Suprapubic skin (tissue), 4 donors: ENCODE data around the gene THNSL1. TPM values are rescaled to one million over a fixed set of nuclear protein-coding genes. Genes with fewer than 3 reads are reported as not detected.

ENCODE experiments used
- DNase-seq, 2 donors: peaks; one replicate each; pipeline ENCODE4 v3.0.0-alpha.2; 2019; ENCODE audit warnings: low spot score in 2 of 2
- H3K27ac ChIP-seq: fragments of 200-600 bp; sonication (generic); one replicate; pipeline ENCODE4 v1.5.1; 2019
- H3K27me3 ChIP-seq: fragments of 200-600 bp; sonication (generic); one replicate; pipeline ENCODE4 v1.5.1; 2019
- H3K36me3 ChIP-seq: fragments of 200-600 bp; sonication (generic); one replicate; pipeline ENCODE4 v1.5.1; 2019
- H3K4me1 ChIP-seq: fragments of 200-600 bp; sonication (generic); one replicate; pipeline ENCODE4 v1.5.1; 2019
- H3K4me3 ChIP-seq: fragments of 200-600 bp; sonication (generic); one replicate; pipeline ENCODE4 v1.5.1; 2019; ENCODE audit warnings: mild to moderate bottlenecking
- H3K9me3 ChIP-seq: fragments of 200-600 bp; sonication (generic); one replicate; pipeline ENCODE4 v1.5.1; 2019
- CTCF ChIP-seq, 2 donors: fragments of 200-600 bp in 1 of 2; fragments of 450-650 bp in 1 of 2; sonication (generic) in 1 of 2; IDR thresholded peaks; one replicate each; pipeline ENCODE4 v1.5.1; 2016 to 2019; ENCODE audit warnings: antibody characterized with exemption in 2 of 2, mild to moderate bottlenecking in 1 of 2, moderate library complexity in 1 of 2
- EP300 ChIP-seq: sonication (generic); formaldehyde crosslinking; IDR thresholded peaks from one replicate; pipeline ENCODE4 v1.6.1; 2017; ENCODE audit warnings: antibody characterized with exemption
- POLR2A ChIP-seq, 2 donors: fragments of 450-650 bp; IDR thresholded peaks; one replicate each; pipeline ENCODE4 v1.6.1; 2017; ENCODE audit warnings: antibody characterized with exemption in 2 of 2, mild to moderate bottlenecking in 2 of 2, moderate library complexity in 2 of 2
- POLR2AphosphoS5 ChIP-seq, 3 donors: sonication (generic); formaldehyde crosslinking; IDR thresholded peaks; one replicate each; pipeline ENCODE4 v1.6.1; 2017; ENCODE audit warnings: antibody characterized with exemption in 3 of 3
- WGBS: methylation state at CpG from one replicate; pipeline ENCODE4 v1.1.5; 2018; 5-methylcytosine and 5-hydroxymethylcytosine counted together
- total RNA-seq, 4 donors: library from RNA; depleted of rRNA; stranded (reverse); fragments of >200 nt; gene quantifications; one replicate each; pipeline ENCODE4 v1.1.0, GENCODE V29; 2016

The THNSL1 gene
- total RNA-seq, 4 donors from 2014 or later, result 1.1 to 2.2 (median 2.0) TPM

GRCh38 chr10:25075825-25076224 is 59.4 kb downstream of the THNSL1 start:
- no peak for DNase-seq
- H3K4me1 ChIP-seq, result peaks cover 2% of the 10 kb centered on the region
- H3K9me3 ChIP-seq, result no peaks in the 10 kb centered on the region
- no peaks in the 10 kb centered on the region for H3K27me3 ChIP-seq
- 86% methylated on average over 4 of the region's 4 CpGs for WGBS
- TF ChIP-seq CTCF (IDR thresholded peaks at IDR 0.05), result no peak
- TF ChIP-seq EP300, result no peak
- no peak for TF ChIP-seq POLR2A (IDR thresholded peaks at IDR 0.05)
- TF ChIP-seq POLR2AphosphoS5 (IDR thresholded peaks at IDR 0.05), result no peak
- H3K27ac ChIP-seq, result no peak overlapping the region
- no peak overlapping the region for H3K4me3 ChIP-seq
- H3K36me3 ChIP-seq, result no peaks in the 10 kb centered on the region

Other genes with a start within 250 kb of the THNSL1 start
- under 1 TPM; 0.40 to 0.76 (median 0.69) TPM for gene PRTFDC1, start 64.0 kb upstream of the THNSL1 start, total RNA-seq
- gene ENKUR, start 454 bp upstream of the THNSL1 start, total RNA-seq, result not detected
- under 1 TPM in 1 of 4 donors, not detected in 3; 0.18 TPM for gene GPR158, start 158.4 kb downstream of the THNSL1 start, total RNA-seq